Activated naive CD4-positive, alpha-beta T cell treated with anti-CD3 and anti-CD28 coated beads, Interleukin-2, amount 50 U/mL, for 24 hours (primary cell): Measurements from ENCODE around the gene MRPL9.
"Not testable (repeated sequence)": the region's sequence is repeated elsewhere in the genome, so short reads cannot be mapped to it uniquely, and the experiment has no call there.

Experiments used
- H3K27ac Mint-ChIP-seq: one replicate; pipeline ENCODE4 v1.8.0; 2021; ENCODE audit warnings: mild to moderate bottlenecking, mixed read lengths
- H3K27me3 Mint-ChIP-seq: one replicate; pipeline ENCODE4 v1.8.0; 2021; ENCODE audit warnings: mixed read lengths
- H3K36me3 Mint-ChIP-seq: one replicate; pipeline ENCODE4 v1.8.0; 2021; ENCODE audit warnings: mixed read lengths
- H3K4me1 Mint-ChIP-seq: one replicate; pipeline ENCODE4 v1.8.0; 2021; ENCODE audit warnings: mixed read lengths
- H3K4me3 Mint-ChIP-seq: one replicate; pipeline ENCODE4 v1.8.0; 2021; ENCODE audit warnings: mild to moderate bottlenecking, mixed read lengths
- H3K9me3 Mint-ChIP-seq: one replicate; pipeline ENCODE4 v1.8.0; 2021; ENCODE audit warnings: mixed read lengths

MRPL9 gene

DNA sequence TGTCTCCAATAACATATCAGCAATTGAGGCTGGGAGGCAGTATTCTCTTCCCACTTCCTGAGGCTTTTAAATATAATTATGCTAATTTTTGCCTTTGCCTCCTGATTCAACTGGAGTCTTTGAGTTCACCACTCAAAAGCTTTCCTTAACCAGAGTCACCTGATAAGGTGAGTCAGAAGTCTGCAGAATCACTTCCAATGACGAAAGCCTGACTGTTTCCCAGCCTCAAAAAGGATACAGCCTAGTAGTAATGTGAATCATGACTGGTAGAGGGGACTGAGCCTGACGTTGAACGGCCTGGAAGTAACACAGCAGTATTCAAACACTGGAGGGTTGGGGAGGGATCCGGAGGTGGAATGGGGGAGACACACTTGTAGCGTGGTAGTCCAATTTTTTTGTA is 10.4 kb upstream of the MRPL9 start:
- Mint-ChIP-seq H3K4me1 (no peaks in the 10 kb centered on the region), H3K27me3 (no peaks in the 10 kb centered on the region), H3K9me3 (no peaks in the 10 kb centered on the region), H3K36me3 (peaks cover 7% of the 10 kb centered on the region), H3K27ac (no peak overlapping the region), H3K4me3 (no peak overlapping the region)

DNA sequence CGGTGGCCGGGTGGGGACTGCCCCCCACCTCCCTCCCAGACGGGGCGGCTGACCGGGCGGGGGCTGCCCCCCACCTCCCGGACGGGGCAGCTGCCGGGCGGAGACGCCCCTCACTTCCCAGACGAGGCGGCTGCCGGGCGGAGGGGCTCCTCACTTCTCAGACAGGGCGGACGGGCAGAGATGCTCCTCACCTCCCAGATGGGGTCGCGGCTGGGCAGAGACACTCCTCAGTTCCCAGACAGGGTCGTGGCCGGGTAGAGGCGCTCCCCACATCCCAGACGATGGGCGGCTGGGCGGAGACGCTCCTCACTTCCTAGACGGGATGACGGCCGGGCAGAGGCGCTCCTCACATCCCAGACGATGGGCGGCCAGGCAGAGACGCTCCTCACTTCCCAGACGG is 6.0 kb upstream of the MRPL9 start:
- not testable (repeated sequence) for H3K9me3 Mint-ChIP-seq, H3K27me3 Mint-ChIP-seq, H3K4me1 Mint-ChIP-seq, H3K27ac Mint-ChIP-seq, H3K4me3 Mint-ChIP-seq, H3K36me3 Mint-ChIP-seq

DNA sequence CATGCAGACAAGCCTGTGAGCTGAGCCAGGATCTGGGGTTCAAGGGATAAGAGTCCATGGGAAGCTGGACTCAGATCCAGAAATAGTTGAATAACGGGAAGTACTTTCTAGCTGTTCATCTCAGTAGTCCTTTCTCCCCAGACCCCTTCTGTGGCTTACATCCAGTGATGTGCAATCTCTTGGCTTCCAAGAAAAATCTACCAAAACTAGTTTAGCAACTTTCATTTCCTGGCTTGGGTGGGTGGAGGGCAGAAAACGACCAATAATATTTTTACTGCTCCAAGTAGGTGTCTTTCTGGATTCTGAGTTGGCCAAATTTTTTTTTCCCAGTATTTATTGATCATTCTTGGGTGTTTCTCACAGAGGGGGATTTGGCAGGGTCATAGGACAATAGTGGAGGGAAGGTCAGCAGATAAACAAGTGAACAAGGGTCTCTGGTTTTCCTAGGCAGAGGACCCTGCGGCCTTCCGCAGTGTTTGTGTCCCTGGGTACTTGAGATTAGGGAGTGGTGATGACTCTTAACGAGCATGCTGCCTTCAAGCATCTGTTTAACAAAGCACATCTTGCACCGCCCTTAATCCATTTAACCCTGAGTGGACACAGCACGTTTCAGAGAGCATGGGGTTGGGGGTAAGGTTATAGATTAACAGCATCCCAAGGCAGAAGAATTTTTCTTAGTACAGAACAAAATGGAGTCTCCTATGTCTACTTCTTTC is 5.2 kb upstream of the MRPL9 start:
- not testable (repeated sequence) for H3K4me3 Mint-ChIP-seq, H3K27ac Mint-ChIP-seq

DNA sequence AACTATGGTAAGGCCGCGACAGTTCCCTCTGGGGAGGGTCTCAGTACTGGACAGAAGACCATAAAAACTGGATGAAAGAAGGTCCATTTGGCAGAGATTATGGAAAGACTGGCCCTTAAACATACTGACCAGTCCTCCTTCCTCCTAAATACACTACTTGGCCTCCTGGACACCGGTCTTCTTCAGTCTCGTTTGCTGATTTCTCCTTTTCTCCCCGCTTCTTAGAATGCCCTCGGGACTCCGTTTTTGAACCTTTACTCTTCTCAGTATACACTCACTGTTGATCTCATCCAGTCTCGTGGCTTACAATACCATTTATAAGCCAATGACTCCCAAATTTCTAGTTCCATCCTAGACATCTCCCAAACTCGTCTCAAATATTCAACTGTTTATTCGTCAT is 694 bp upstream of the MRPL9 start:
- peak overlapping the region; percentile 99 for H3K27ac Mint-ChIP-seq
- no peaks in the 10 kb centered on the region for H3K27me3 Mint-ChIP-seq
- peaks cover 4% of the 10 kb centered on the region for H3K36me3 Mint-ChIP-seq
- peaks cover 19% of the 10 kb centered on the region for H3K4me1 Mint-ChIP-seq
- no peaks in the 10 kb centered on the region for H3K9me3 Mint-ChIP-seq
- peak overlapping the region; percentile 97 for H3K4me3 Mint-ChIP-seq

More for the DNA sequence above, 5.2 kb upstream of the MRPL9 start:
- H3K36me3 Mint-ChIP-seq, H3K9me3 Mint-ChIP-seq, H3K27me3 Mint-ChIP-seq, H3K4me1 Mint-ChIP-seq: not testable (repeated sequence)

DNA sequence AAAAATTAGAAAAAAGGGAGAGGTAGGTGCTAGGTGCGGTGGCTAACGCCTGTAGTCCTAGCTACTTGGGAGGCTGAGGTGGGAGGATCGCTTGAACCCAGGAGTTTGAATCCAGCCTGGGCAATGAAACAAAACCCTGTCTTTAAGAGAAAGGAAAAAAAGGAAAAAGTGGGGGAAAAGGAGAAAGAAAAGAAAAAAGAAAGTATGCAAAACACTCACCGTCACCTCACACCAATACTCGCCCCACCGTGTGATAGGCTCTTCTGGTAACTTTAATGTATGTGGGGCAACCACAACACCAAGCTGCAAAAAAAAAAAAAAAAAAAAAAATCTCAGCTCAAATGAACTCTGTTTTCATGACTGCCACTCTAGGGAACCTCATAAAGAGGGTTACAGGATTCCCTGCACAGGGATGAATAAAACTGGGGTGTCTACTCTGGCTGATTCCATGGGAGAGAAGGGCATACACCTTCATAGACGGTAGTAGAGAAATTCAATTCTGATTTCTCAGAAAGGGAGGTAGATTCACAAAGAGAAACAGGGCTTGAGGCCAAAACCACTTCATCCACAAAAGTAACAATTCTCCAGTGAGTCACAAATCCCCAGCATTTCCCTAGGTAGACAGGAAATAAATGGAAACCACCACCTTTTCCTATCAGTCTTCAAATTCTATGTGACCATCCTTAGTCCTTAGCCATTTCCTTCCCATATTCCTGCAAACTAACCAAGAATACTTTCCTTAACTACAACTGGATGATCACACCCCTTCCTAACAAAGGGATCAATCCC is 2.5 kb downstream of the MRPL9 start:
- Mint-ChIP-seq H3K27me3 (no peaks in the 10 kb centered on the region), H3K27ac (no peak overlapping the region), H3K36me3 (peaks cover 4% of the 10 kb centered on the region), H3K9me3 (no peaks in the 10 kb centered on the region), H3K4me3 (peak overlapping the region; percentile 7), H3K4me1 (peaks cover 25% of the 10 kb centered on the region)

- Mint-ChIP-seq H3K27ac (no peak overlapping the region), H3K27me3 (no peaks in the 10 kb centered on the region), H3K4me3 (no peak overlapping the region), H3K4me1 (peaks cover 22% of the 10 kb centered on the region), H3K9me3 (no peaks in the 10 kb centered on the region), H3K36me3 (peaks cover 4% of the 10 kb centered on the region)
Observed at GRCh38 chr1:151759241-151759640, 4.1 kb downstream of the MRPL9 start.

DNA sequence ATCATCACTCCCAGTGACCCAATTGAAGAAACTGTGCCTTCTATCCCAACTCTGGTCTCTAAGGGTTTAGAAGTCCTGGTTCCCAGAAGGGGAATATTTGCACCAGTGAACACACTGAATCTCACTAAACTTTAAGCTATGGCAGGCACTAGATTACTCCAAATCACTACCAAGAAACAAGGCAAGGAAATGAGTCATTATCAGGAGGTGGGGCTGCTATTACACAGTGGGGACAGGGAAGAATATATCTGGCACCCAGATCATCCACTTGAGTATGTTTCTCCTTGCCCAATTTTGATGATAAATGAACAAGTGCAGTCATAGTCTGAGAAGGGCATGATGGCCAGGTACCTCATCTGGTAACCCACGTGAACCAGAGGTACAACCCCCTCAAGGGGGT is 7.0 kb downstream of the MRPL9 start:
- H3K4me1 Mint-ChIP-seq, result peaks cover 6% of the 10 kb centered on the region
- peaks cover 4% of the 10 kb centered on the region for H3K36me3 Mint-ChIP-seq
- peak overlapping the region; percentile 43 for H3K27ac Mint-ChIP-seq
- H3K27me3 Mint-ChIP-seq, result peaks cover 1% of the 10 kb centered on the region
- H3K4me3 Mint-ChIP-seq, result no peak overlapping the region
- H3K9me3 Mint-ChIP-seq, result no peaks in the 10 kb centered on the region

DNA sequence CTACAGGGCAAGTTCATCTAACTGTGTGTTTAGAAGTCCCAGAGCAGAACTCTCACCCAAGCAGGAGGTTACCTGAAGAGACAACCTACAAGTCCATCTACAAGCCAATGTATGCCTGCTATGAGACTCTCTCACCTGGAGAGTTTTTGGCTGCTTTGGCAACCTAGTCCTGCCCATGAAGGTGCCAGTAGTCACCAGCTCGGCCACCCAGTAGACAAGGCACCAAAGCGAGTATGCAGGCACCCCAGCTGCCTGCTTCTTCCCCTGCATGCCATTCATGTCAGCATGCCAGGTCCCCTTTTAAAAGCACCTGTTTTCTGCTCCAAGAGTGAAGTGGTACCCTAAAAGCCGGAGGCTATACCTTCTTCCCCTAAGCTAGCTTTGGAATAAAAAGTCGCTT is 21.8 kb downstream of the MRPL9 start:
- Mint-ChIP-seq H3K27me3 (peaks cover 1% of the 10 kb centered on the region), H3K9me3 (no peaks in the 10 kb centered on the region), H3K36me3 (peaks cover 3% of the 10 kb centered on the region), H3K27ac (no peak overlapping the region), H3K4me3 (no peak overlapping the region), H3K4me1 (no peaks in the 10 kb centered on the region)

GRCh38 chr1:151739590-151740355 is 23.5 kb downstream of the MRPL9 start:
- Mint-ChIP-seq H3K27me3 (no peaks in the 10 kb centered on the region), H3K27ac (no peak overlapping the region), H3K36me3 (peaks cover 3% of the 10 kb centered on the region), H3K4me1 (no peaks in the 10 kb centered on the region), H3K9me3 (no peaks in the 10 kb centered on the region), H3K4me3 (no peak overlapping the region)

DNA sequence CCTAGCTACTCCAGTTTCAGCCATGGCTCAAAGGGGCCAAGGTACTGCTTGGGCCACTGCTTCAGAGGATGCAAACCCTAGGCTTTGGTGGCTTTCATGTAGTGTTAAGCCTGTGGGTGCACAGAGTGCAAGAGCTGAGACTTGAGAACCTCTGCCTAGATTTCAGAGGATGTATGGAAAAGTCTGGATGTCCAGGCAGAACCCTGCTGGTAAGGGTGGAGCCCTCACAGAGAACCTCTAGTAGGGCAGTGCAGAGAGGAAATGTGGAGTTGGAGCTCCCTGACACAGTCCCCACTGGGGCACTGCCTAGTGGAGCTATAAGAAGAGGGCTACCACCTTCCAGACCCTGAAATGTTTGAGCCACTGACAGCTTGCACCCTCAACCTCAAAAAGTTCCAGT is 25.8 kb downstream of the MRPL9 start:
- Mint-ChIP-seq H3K27ac (no peak overlapping the region), H3K36me3 (peaks cover 3% of the 10 kb centered on the region), H3K27me3 (peaks cover 1% of the 10 kb centered on the region), H3K9me3 (no peaks in the 10 kb centered on the region), H3K4me1 (no peaks in the 10 kb centered on the region), H3K4me3 (no peak overlapping the region)

DNA sequence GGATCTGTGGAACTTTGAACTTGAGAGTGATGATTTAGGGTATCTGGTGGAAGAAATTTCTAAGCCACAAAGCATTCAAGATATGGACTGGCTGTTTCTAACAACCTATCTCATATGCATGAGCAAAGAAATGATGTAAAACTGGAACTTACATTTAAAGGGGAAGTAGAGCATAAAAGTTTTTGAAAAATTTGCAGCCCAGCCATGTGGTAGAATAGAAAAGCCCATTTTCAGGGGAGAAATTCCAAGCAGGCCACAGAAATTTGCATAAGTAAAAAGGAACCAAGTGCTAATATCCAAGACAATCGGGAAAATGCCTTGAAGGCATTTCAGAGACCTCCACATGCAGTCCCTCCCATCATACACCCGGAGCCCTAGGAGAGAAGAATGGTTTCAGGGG is 26.3 kb downstream of the MRPL9 start:
- H3K4me1 Mint-ChIP-seq, result no peaks in the 10 kb centered on the region
- no peaks in the 10 kb centered on the region for H3K9me3 Mint-ChIP-seq
- H3K27me3 Mint-ChIP-seq, result peaks cover 1% of the 10 kb centered on the region
- H3K36me3 Mint-ChIP-seq, result peaks cover 3% of the 10 kb centered on the region
- no peak overlapping the region for H3K4me3 Mint-ChIP-seq
- H3K27ac Mint-ChIP-seq, result no peak overlapping the region

DNA sequence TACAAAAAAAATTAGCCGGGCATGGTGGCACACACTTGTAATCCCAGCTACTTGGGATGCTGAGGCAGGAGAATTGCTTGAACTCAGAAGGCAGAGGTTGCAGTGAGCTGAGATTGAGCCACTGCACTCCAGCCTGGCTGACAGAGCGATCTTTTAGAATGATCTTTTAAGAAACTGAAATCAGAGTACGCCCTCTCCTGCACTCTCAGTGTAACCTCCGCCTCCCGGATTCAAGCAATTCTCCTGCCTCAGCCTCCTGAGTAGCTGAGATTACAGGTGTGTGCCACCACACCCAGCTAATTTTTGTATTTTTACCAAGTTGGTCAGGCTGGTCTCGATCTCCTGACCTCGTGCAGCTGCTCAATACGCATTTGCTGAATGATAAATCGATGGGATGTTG is 29.3 kb downstream of the MRPL9 start:
- H3K36me3 Mint-ChIP-seq, H3K4me1 Mint-ChIP-seq, H3K9me3 Mint-ChIP-seq, H3K4me3 Mint-ChIP-seq, H3K27ac Mint-ChIP-seq, H3K27me3 Mint-ChIP-seq: not testable (repeated sequence)

- H3K36me3 Mint-ChIP-seq, result peaks cover 3% of the 10 kb centered on the region
- no peak overlapping the region for H3K27ac Mint-ChIP-seq
- H3K4me1 Mint-ChIP-seq, result no peaks in the 10 kb centered on the region
- peaks cover 12% of the 10 kb centered on the region for H3K27me3 Mint-ChIP-seq
- H3K9me3 Mint-ChIP-seq, result no peaks in the 10 kb centered on the region
- no peak overlapping the region for H3K4me3 Mint-ChIP-seq
Observed at GRCh38 chr1:151733126-151733525, 30.2 kb downstream of the MRPL9 start.

- no peaks in the 10 kb centered on the region for H3K36me3 Mint-ChIP-seq
- no peak overlapping the region for H3K4me3 Mint-ChIP-seq
- no peaks in the 10 kb centered on the region for H3K9me3 Mint-ChIP-seq
- H3K4me1 Mint-ChIP-seq, result no peaks in the 10 kb centered on the region
- H3K27me3 Mint-ChIP-seq, result peaks cover 28% of the 10 kb centered on the region
- H3K27ac Mint-ChIP-seq, result no peak overlapping the region
Observed at GRCh38 chr1:151729966-151730291, 33.4 kb downstream of the MRPL9 start.

DNA sequence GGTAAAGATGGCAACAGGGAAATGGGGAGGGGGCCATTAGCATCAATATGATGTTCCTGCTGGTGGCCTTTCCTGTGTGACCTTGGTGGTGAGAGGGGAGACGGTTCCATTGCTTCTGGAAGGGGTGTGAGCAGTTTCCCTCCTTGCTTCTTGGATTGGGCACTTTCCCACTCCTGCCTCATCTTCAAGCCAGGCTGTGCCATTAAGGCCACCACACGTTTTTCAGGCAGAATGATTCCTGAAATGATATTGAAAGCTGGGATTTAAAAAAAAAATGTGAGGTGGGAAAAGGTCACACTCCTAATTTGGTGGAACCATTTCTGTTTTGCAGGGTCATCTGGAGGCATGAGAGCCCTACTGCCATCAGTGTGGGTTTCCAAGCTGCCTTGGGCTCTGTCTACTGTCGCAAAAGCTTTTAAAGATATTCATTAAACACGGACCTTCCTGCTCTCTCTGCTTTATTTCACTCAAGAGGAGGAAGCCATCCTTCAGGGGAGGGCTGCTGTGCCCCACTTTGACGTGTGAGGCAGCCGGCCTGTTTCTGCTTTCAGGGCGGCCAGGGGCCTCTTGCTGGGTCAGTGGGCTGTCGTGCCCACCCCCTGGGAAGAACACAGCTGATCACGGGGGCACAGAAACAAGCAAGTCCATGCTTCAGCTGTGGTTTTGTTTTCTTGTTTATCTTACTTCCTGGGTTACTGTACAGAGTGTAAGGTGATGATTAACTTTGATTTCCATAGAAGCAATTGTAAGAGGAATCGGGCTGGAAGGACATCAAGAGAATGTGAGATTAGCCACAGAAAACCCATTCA is 33.9 kb downstream of the MRPL9 start:
- Mint-ChIP-seq H3K4me3 (no peak overlapping the region), H3K36me3 (no peaks in the 10 kb centered on the region), H3K4me1 (no peaks in the 10 kb centered on the region), H3K27ac (no peak overlapping the region), H3K27me3 (peaks cover 29% of the 10 kb centered on the region), H3K9me3 (no peaks in the 10 kb centered on the region)
